H1 (cell line): ENCODE data around the gene IL2RA. TPM values are rescaled to one million over a fixed set of nuclear protein-coding genes. Genes with fewer than 3 reads are reported as not detected.
"Not testable (repeated sequence)": the region's sequence is repeated elsewhere in the genome, so short reads cannot be mapped to it uniquely, and the experiment has no call there.

Experiments
- CTCF ChIA-PET: fragments of 300-600 bp; sonication (Branson Sonifier 250); formaldehyde crosslinking; loops from one replicate; lab custom pipeline; 2021; ENCODE audit not compliant: partially characterized antibody; lab: Charles Lee
- POLR2A ChIA-PET: fragments of 300-600 bp; sonication (Branson Sonifier 250); formaldehyde crosslinking; loops from one replicate; lab custom pipeline; 2021; ENCODE audit warnings: inconsistent platforms; ENCODE audit not compliant: partially characterized antibody; lab: Charles Lee
- DNase-seq, 2 experiments: peaks; one replicate each; pipeline versions ENCODE4 v3.0.0 to v3.0.0-alpha.2; 2010 to 2022; ENCODE audit warnings: low spot score in 2 of 2, low read depth in 1 of 2, mixed read lengths in 1 of 2
- FAIRE-seq: peaks from 2 replicates; lab custom pipeline; 2011; peaks lifted over from hg19 to GRCh38; lab: Jason Lieb, UNC
- H2AFZ ChIP-seq: 2 replicates; pipeline ENCODE4 v1.8.1; 2012; ENCODE audit warnings: low read length, inconsistent platforms
- H2AK5ac ChIP-seq: 2 replicates; pipeline ENCODE4 v1.6.1; 2013; ENCODE audit warnings: low read depth, low read length
- H2BK120ac ChIP-seq: replicated peaks from 2 replicates; pipeline ENCODE3; 2013; ENCODE audit warnings: low read depth, low read length, inconsistent platforms
- H2BK12ac ChIP-seq: 2 replicates; pipeline ENCODE4 v1.6.1; 2013; ENCODE audit warnings: low read depth, low read length
- H2BK15ac ChIP-seq: 2 replicates; pipeline ENCODE4 v1.6.1; 2013; ENCODE audit warnings: low read length
- H2BK20ac ChIP-seq: 2 replicates; pipeline ENCODE4 v1.6.1; 2013; ENCODE audit warnings: low read length
- H2BK5ac ChIP-seq: 2 replicates; pipeline ENCODE4 v1.6.1; 2013; ENCODE audit warnings: low read depth, low read length
- H3K14ac ChIP-seq: 2 replicates; pipeline ENCODE4 v1.6.1; 2013; ENCODE audit warnings: inconsistent platforms; ENCODE audit not compliant: insufficient read length
- H3K18ac ChIP-seq: 2 replicates; pipeline ENCODE4 v1.6.1; 2013; ENCODE audit warnings: low read length; ENCODE audit errors: extremely low read depth
- H3K23ac ChIP-seq: 2 replicates; pipeline ENCODE4 v1.6.1; 2013; ENCODE audit warnings: inconsistent platforms; ENCODE audit not compliant: insufficient read length
- H3K23me2 ChIP-seq: 2 replicates; pipeline ENCODE4 v1.6.1; 2013; ENCODE audit warnings: low read depth, low read length
- H3K27ac ChIP-seq: 2 replicates; pipeline ENCODE4 v1.6.1; 2011; ENCODE audit warnings: low read depth, low read length, inconsistent platforms
- H3K27me3 ChIP-seq, 4 experiments: replicated peaks in 1 of 4; 1 replicate in 1 of 4; 2 replicates in 3 of 4; pipeline versions ENCODE4 v1.6.1 to v1.8.1; 2011 to 2013; ENCODE audit warnings: low read length in 3 of 4, mild to moderate bottlenecking in 3 of 4, inconsistent platforms in 2 of 4, mixed read lengths in 2 of 4, moderate library complexity in 1 of 4; ENCODE audit not compliant: control insufficient read depth in 3 of 4, insufficient read depth in 3 of 4; ENCODE audit errors: extremely low read depth in 1 of 4
- H3K36me3 ChIP-seq, 4 experiments: 2 replicates each; pipeline versions ENCODE4 v1.6.1 to v1.8.1; 2011 to 2013; ENCODE audit warnings: mild to moderate bottlenecking in 4 of 4, low read length in 3 of 4, moderate library complexity in 2 of 4, control low read depth in 1 of 4, inconsistent platforms in 1 of 4; ENCODE audit not compliant: insufficient read depth in 4 of 4, control insufficient read depth in 2 of 4
- H3K4ac ChIP-seq: replicated peaks from 2 replicates; pipeline ENCODE3; 2013; ENCODE audit warnings: low read length, low read depth, mixed read lengths, inconsistent platforms; ENCODE audit not compliant: insufficient read length
- H3K4me1 ChIP-seq, 4 experiments: replicated peaks in 1 of 4; 1 replicate in 1 of 4; 2 replicates in 3 of 4; pipeline versions ENCODE4 v1.6.1 to v1.8.1; 2011 to 2013; ENCODE audit warnings: low read length in 3 of 4, inconsistent platforms in 2 of 4, mixed read lengths in 1 of 4; ENCODE audit not compliant: insufficient read depth in 4 of 4, control insufficient read depth in 3 of 4
- H3K4me2 ChIP-seq, 2 experiments: 2 replicates each; pipeline versions ENCODE4 v1.6.1 to v1.8.1; 2011 to 2013; ENCODE audit warnings: low read depth in 2 of 2, low read length in 2 of 2, control low read depth in 1 of 2, inconsistent platforms in 1 of 2, mild to moderate bottlenecking in 1 of 2; ENCODE audit not compliant: insufficient read depth in 1 of 2
- H3K4me3 ChIP-seq, 4 experiments: fragments of 200-600, 300-600 bp in 1 of 4; sonication (generic), shearing (Covaris generic), sonication (Bioruptor Twin) in 1 of 4; 2 replicates each; pipeline versions ENCODE4 v1.5.1 to v1.8.1; 2011 to 2016; ENCODE audit warnings: low read length in 4 of 4, low read depth in 3 of 4, control low read depth in 2 of 4, inconsistent platforms in 2 of 4, mild to moderate bottlenecking in 2 of 4, mixed read lengths in 1 of 4, moderate library complexity in 1 of 4; ENCODE audit not compliant: insufficient read depth in 2 of 4; ENCODE audit errors: extremely low read depth in 1 of 4
- H3K56ac ChIP-seq: replicated peaks from 2 replicates; pipeline ENCODE3; 2013; ENCODE audit warnings: low read depth, mild to moderate bottlenecking, mixed read lengths, low read length, inconsistent platforms; ENCODE audit not compliant: insufficient read length
- H3K79me1 ChIP-seq: 2 replicates; pipeline ENCODE4 v1.6.1; 2013; ENCODE audit warnings: low read depth, low read length, control low read depth
- H3K79me2 ChIP-seq, 2 experiments: 2 replicates each; pipeline versions ENCODE4 v1.6.1 to v1.8.1; 2012 to 2013; ENCODE audit warnings: low read length in 2 of 2, mild to moderate bottlenecking in 2 of 2, inconsistent platforms in 1 of 2; ENCODE audit not compliant: insufficient read depth in 2 of 2, control insufficient read depth in 1 of 2
- H3K9ac ChIP-seq, 4 experiments: replicated peaks in 1 of 4; 1 replicate in 1 of 4; 2 replicates in 3 of 4; pipeline versions ENCODE4 v1.6.1 to v1.8.1; 2011 to 2013; ENCODE audit warnings: low read depth in 3 of 4, low read length in 3 of 4, control low read depth in 2 of 4, mild to moderate bottlenecking in 2 of 4, moderate library complexity in 2 of 4, inconsistent platforms in 1 of 4; ENCODE audit errors: extremely low read depth in 1 of 4
- H3K9me3 ChIP-seq, 2 experiments: 2 replicates each; pipeline versions ENCODE4 v1.6.1 to v1.8.1; 2012 to 2013; ENCODE audit warnings: mild to moderate bottlenecking in 2 of 2, moderate library complexity in 2 of 2, control low read depth in 1 of 2, inconsistent platforms in 1 of 2, low read depth in 1 of 2, low read length in 1 of 2, mixed read lengths in 1 of 2; ENCODE audit not compliant: insufficient read depth in 2 of 2
- H4K20me1 ChIP-seq, 2 experiments: replicated peaks in 1 of 2; 2 replicates each; pipeline versions ENCODE3 to v1.8.1; 2011 to 2013; ENCODE audit warnings: inconsistent platforms in 2 of 2, low read length in 2 of 2, mild to moderate bottlenecking in 1 of 2; ENCODE audit not compliant: insufficient read depth in 2 of 2, control insufficient read depth in 1 of 2
- H4K5ac ChIP-seq: 2 replicates; pipeline ENCODE4 v1.6.1; 2013; ENCODE audit warnings: low read length, low read depth, mixed read lengths, inconsistent platforms; ENCODE audit not compliant: insufficient read length
- H4K8ac ChIP-seq: 2 replicates; pipeline ENCODE4 v1.8.0; 2013; ENCODE audit warnings: mild to moderate bottlenecking, moderate library complexity, low read length, inconsistent platforms; ENCODE audit not compliant: insufficient read depth; ENCODE audit errors: extremely low read depth
- H4K91ac ChIP-seq: replicated peaks from 2 replicates; pipeline ENCODE3; 2013; ENCODE audit warnings: low read length, mixed read lengths, inconsistent platforms; ENCODE audit not compliant: insufficient read length
- WGBS, 2 experiments: shearing (Covaris generic) in 1 of 2; methylation state at CpG; one replicate each; pipeline versions ENCODE4 v1.1.6 to v1.1.7; 2013 to 2015; ENCODE audit warnings: low lambda C conversion rate in 2 of 2, mixed read lengths in 2 of 2, inconsistent platforms in 1 of 2, low coverage in 1 of 2, missing lambda C conversion rate in 1 of 2; ENCODE audit not compliant: insufficient replicate concordance in 2 of 2, insufficient coverage in 1 of 2, insufficient read length in 1 of 2; ENCODE audit errors: extremely low coverage in 1 of 2, missing lambda C conversion rate in 1 of 2; 5-methylcytosine and 5-hydroxymethylcytosine counted together
- polyA plus RNA-seq, 7 experiments: library from polyadenylated mRNA; depleted of rRNA in 3 of 7; stranded (reverse) in 5 of 7; unstranded in 2 of 7; fragments of >200 nt in 5 of 7; fragments of 200-250 nt in 2 of 7; gene quantifications; 1 replicate in 5 of 7; 2 replicates in 1 of 7; 4 replicates in 1 of 7; pipeline versions ENCODE4 v1.2.1 to v1.2.3, GENCODE V29; 2011 to 2013; ENCODE audit warnings: missing spikeins in 2 of 7, mixed read lengths in 2 of 7
- total RNA-seq: library from RNA; stranded (reverse); fragmentation: NEBNext Ultra II Directional; extraction: Animal tissue kit (Norgen Biotek cat#: 25700); gene quantifications from 2 replicates; pipeline ENCODE4 v1.2.1, GENCODE V29; 2021

Gene IL2RA
- total and polyA plus RNA-seq, 2 of the 8 experiments (the other 6 are each of a cell fraction or from before 2014, with no cell fraction given): not detected

- H3K23ac ChIP-seq, DNase-seq, H2AK5ac ChIP-seq, H3K4me2 ChIP-seq, H2BK12ac ChIP-seq, H4K20me1 ChIP-seq, H4K91ac ChIP-seq, H3K9ac ChIP-seq, H3K36me3 ChIP-seq, H2AFZ ChIP-seq, H3K4ac ChIP-seq, H3K4me1 ChIP-seq, CTCF ChIA-PET, FAIRE-seq, H3K56ac ChIP-seq, H3K79me2 ChIP-seq, POLR2A ChIA-PET, H4K8ac ChIP-seq, H2BK5ac ChIP-seq, H3K27me3 ChIP-seq, H3K4me3 ChIP-seq, H2BK15ac ChIP-seq, H3K14ac ChIP-seq, H2BK120ac ChIP-seq, H3K23me2 ChIP-seq, H4K5ac ChIP-seq, H2BK20ac ChIP-seq, H3K18ac ChIP-seq, H3K9me3 ChIP-seq, H3K27ac ChIP-seq, H3K79me1 ChIP-seq: not testable (repeated sequence)
- WGBS, 2 experiments: 84% methylated on average over 2 of the region's 3 CpGs; no CpG with 5 or more reads in 1 of the 2 experiments
Observed at GRCh38 chr10:6064726-6065125, 2.6 kb upstream of the IL2RA start.
